Measurements from ENCODE around the gene RBBP8.

The RBBP8 gene

GRCh38 chr18:23066060-23066459 is 132.9 kb downstream of the RBBP8 start:
- DNase-seq: no peak

GRCh38 chr18:23066504-23067039 is 133.4 kb downstream of the RBBP8 start:
- no peak for DNase-seq

GRCh38 chr18:23067236-23067635 is 134.1 kb downstream of the RBBP8 start:
- no peak for DNase-seq

- no peak for DNase-seq
These were observed 134.9 kb downstream of the RBBP8 start for GRCh38 chr18:23068011-23068410.

- no peak for DNase-seq
These were observed 135.6 kb downstream of the RBBP8 start for GRCh38 chr18:23068570-23069310.

- peak; percentile 33 for DNase-seq
These were observed 136.4 kb downstream of the RBBP8 start for GRCh38 chr18:23069481-23069880.

GRCh38 chr18:23069898-23070297 is 136.8 kb downstream of the RBBP8 start:
- DNase-seq: no peak

- peak; percentile 84 for DNase-seq
These were observed 138.2 kb downstream of the RBBP8 start for GRCh38 chr18:23071285-23071684.

- no peak for DNase-seq
These were observed 139.0 kb downstream of the RBBP8 start for GRCh38 chr18:23072079-23072478.

- no peak for DNase-seq
These were observed 141.0 kb downstream of the RBBP8 start for GRCh38 chr18:23073996-23074606.

Data from CD4-positive, alpha-beta T cell treated with Interleukin-4 for 4 hours (primary cell).